Vagina (tissue), 2 donors: ENCODE data around the gene MMEL1.
"Not testable (repeated sequence)": the region's sequence is repeated elsewhere in the genome, so short reads cannot be mapped to it uniquely, and the experiment has no call there.

Experiments used
- POLR2A ChIP-seq, 2 donors: fragments of 450-650 bp; IDR thresholded peaks; one replicate each; pipeline ENCODE4 v1.6.1; 2017; ENCODE audit warnings: antibody characterized with exemption in 2 of 2, mild to moderate bottlenecking in 2 of 2, moderate library complexity in 2 of 2
- POLR2AphosphoS5 ChIP-seq, 2 donors: sonication (generic); formaldehyde crosslinking; IDR thresholded peaks; one replicate each; pipeline ENCODE4 v1.9.0; 2017; ENCODE audit warnings: antibody characterized with exemption in 2 of 2, mild to moderate bottlenecking in 2 of 2, low read depth in 1 of 2; ENCODE audit not compliant: insufficient read depth in 1 of 2
- TF ChIP-seq, protein P1 (sequence below), 3 experiments: fragments of 450-650 bp in 2 of 3; fragments of 200-600 bp in 1 of 3; sonication (generic) in 1 of 3; IDR thresholded peaks; one replicate each; pipeline ENCODE4 v1.5.1; 2017 to 2019; ENCODE audit warnings: antibody characterized with exemption in 3 of 3, mild to moderate bottlenecking in 2 of 3, moderate library complexity in 2 of 3

GRCh38 chr1:2569703-2570102 is 63.1 kb downstream of the MMEL1 start:
- TF ChIP-seq, protein P1, sequence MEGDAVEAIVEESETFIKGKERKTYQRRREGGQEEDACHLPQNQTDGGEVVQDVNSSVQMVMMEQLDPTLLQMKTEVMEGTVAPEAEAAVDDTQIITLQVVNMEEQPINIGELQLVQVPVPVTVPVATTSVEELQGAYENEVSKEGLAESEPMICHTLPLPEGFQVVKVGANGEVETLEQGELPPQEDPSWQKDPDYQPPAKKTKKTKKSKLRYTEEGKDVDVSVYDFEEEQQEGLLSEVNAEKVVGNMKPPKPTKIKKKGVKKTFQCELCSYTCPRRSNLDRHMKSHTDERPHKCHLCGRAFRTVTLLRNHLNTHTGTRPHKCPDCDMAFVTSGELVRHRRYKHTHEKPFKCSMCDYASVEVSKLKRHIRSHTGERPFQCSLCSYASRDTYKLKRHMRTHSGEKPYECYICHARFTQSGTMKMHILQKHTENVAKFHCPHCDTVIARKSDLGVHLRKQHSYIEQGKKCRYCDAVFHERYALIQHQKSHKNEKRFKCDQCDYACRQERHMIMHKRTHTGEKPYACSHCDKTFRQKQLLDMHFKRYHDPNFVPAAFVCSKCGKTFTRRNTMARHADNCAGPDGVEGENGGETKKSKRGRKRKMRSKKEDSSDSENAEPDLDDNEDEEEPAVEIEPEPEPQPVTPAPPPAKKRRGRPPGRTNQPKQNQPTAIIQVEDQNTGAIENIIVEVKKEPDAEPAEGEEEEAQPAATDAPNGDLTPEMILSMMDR (IDR thresholded peaks at IDR 0.05): not testable (repeated sequence)
- TF ChIP-seq POLR2A (IDR thresholded peaks at IDR 0.05); POLR2AphosphoS5 (IDR thresholded peaks at IDR 0.05; ENCODE audit: insufficient read depth in 1 of 2, low read depth in 1 of 2): not testable (repeated sequence)
